H9 (cell line): ENCODE data around the gene CDK14. TPM values are rescaled to one million over a fixed set of nuclear protein-coding genes. Genes with fewer than 3 reads are reported as not detected.

ENCODE experiments used
- DNase-seq: peaks from one replicate; pipeline ENCODE4 v3.0.0-alpha.2; 2017
- H2AFZ ChIP-seq: one replicate; pipeline ENCODE4 v1.6.1; 2013; ENCODE audit warnings: mild to moderate bottlenecking, low read length, control low read depth, moderate library complexity
- H2AK5ac ChIP-seq: 2 replicates; pipeline ENCODE4 v1.6.1; 2013; ENCODE audit warnings: low read length, control low read depth, mixed read lengths; ENCODE audit not compliant: insufficient read length
- H2BK120ac ChIP-seq: one replicate; pipeline ENCODE4 v1.6.1; 2013; ENCODE audit warnings: low read depth, mild to moderate bottlenecking, low read length, control low read depth, inconsistent platforms; ENCODE audit not compliant: poor library complexity, severe bottlenecking
- H2BK12ac ChIP-seq: 2 replicates; pipeline ENCODE4 v1.6.1; 2013; ENCODE audit warnings: low read length, control low read depth, mixed read lengths, low read depth; ENCODE audit not compliant: insufficient read length
- H2BK15ac ChIP-seq: 2 replicates; pipeline ENCODE4 v1.6.1; 2013; ENCODE audit warnings: low read depth, low read length, control low read depth
- H2BK20ac ChIP-seq: one replicate; pipeline ENCODE4 v1.6.1; 2013; ENCODE audit warnings: low read depth, mild to moderate bottlenecking, low read length, control low read depth, inconsistent platforms; ENCODE audit not compliant: poor library complexity, severe bottlenecking
- H2BK5ac ChIP-seq: 2 replicates; pipeline ENCODE4 v1.6.1; 2013; ENCODE audit warnings: low read length, control low read depth, mixed read lengths; ENCODE audit not compliant: insufficient read length
- H3K14ac ChIP-seq: 2 replicates; pipeline ENCODE4 v1.6.1; 2013; ENCODE audit warnings: low read length, control low read depth; ENCODE audit not compliant: insufficient read depth
- H3K18ac ChIP-seq: 2 replicates; pipeline ENCODE4 v1.6.1; 2013; ENCODE audit warnings: low read depth, mild to moderate bottlenecking, mixed read lengths, low read length, control low read depth; ENCODE audit not compliant: insufficient read length
- H3K23ac ChIP-seq: 2 replicates; pipeline ENCODE4 v1.6.1; 2013; ENCODE audit warnings: low read length, control low read depth, mixed read lengths, low read depth; ENCODE audit not compliant: insufficient read length
- H3K23me2 ChIP-seq: 2 replicates; pipeline ENCODE4 v1.6.1; 2013; ENCODE audit warnings: low read depth, mild to moderate bottlenecking, mixed read lengths, low read length, control low read depth; ENCODE audit not compliant: insufficient read length, poor library complexity, severe bottlenecking
- H3K27ac ChIP-seq: 2 replicates; pipeline ENCODE4 v1.5.1; 2013; ENCODE audit warnings: low read length, control low read depth, mixed read lengths, low read depth; ENCODE audit not compliant: insufficient read length
- H3K27me3 ChIP-seq: 2 replicates; pipeline ENCODE4 v1.6.1; 2013; ENCODE audit warnings: low read length, control low read depth, inconsistent platforms; ENCODE audit not compliant: insufficient read depth
- H3K4ac ChIP-seq: 2 replicates; pipeline ENCODE4 v1.6.1; 2013; ENCODE audit warnings: low read depth, mild to moderate bottlenecking, control low read depth, inconsistent platforms, low read length, moderate library complexity
- H3K4me1 ChIP-seq: 2 replicates; pipeline ENCODE4 v1.6.1; 2013; ENCODE audit warnings: low read length, control low read depth, inconsistent platforms; ENCODE audit not compliant: insufficient read depth
- H3K4me2 ChIP-seq: 2 replicates; pipeline ENCODE4 v1.6.1; 2013; ENCODE audit warnings: low read length, control low read depth, mixed read lengths; ENCODE audit not compliant: insufficient read length, insufficient read depth
- H3K56ac ChIP-seq: 2 replicates; pipeline ENCODE4 v1.6.1; 2013; ENCODE audit warnings: low read depth, mild to moderate bottlenecking, mixed read lengths, low read length, control low read depth; ENCODE audit not compliant: insufficient read length
- H3K79me1 ChIP-seq: 2 replicates; pipeline ENCODE4 v1.6.1; 2013; ENCODE audit warnings: low read depth, mild to moderate bottlenecking, moderate library complexity, low read length, control low read depth, inconsistent platforms; ENCODE audit not compliant: insufficient read depth, poor library complexity, severe bottlenecking
- H3K79me2 ChIP-seq: 2 replicates; pipeline ENCODE4 v1.6.1; 2013; ENCODE audit warnings: low read length, control low read depth, inconsistent platforms; ENCODE audit not compliant: insufficient read depth
- H3K9ac ChIP-seq: 2 replicates; pipeline ENCODE4 v1.6.1; 2013; ENCODE audit warnings: low read length, control low read depth, mixed read lengths; ENCODE audit not compliant: insufficient read length; ENCODE audit errors: extremely low read depth
- H3K9me3 ChIP-seq: one replicate; pipeline ENCODE4 v1.6.1; 2013; ENCODE audit warnings: low read depth, low read length, inconsistent platforms; ENCODE audit not compliant: control insufficient read depth
- H3T11ph ChIP-seq: one replicate; pipeline ENCODE4 v1.6.1; 2013; ENCODE audit warnings: mild to moderate bottlenecking, low read length, control low read depth, inconsistent platforms
- H4K20me1 ChIP-seq: one replicate; pipeline ENCODE4 v1.6.1; 2013; ENCODE audit not compliant: control insufficient read depth, insufficient read length, insufficient read depth
- H4K5ac ChIP-seq: 2 replicates; pipeline ENCODE4 v1.6.1; 2013; ENCODE audit warnings: low read depth, mild to moderate bottlenecking, mixed read lengths, low read length, control low read depth; ENCODE audit not compliant: insufficient read length
- H4K8ac ChIP-seq: replicated peaks from 2 replicates; pipeline ENCODE4 v1.6.1; 2013; ENCODE audit warnings: low read length, control low read depth, mixed read lengths, low read depth; ENCODE audit not compliant: insufficient read length
- H4K91ac ChIP-seq: 2 replicates; pipeline ENCODE4 v1.6.1; 2013; ENCODE audit warnings: low read depth, mild to moderate bottlenecking, moderate library complexity, mixed read lengths, low read length, control low read depth; ENCODE audit not compliant: insufficient read length
- H3K27ac Mint-ChIP-seq, 3 experiments: 2 replicates in 2 of 3; 3 replicates in 1 of 3; pipeline ENCODE4 v1.8.0; 2020 to 2021; ENCODE audit warnings: mixed read lengths in 3 of 3, mild to moderate bottlenecking in 1 of 3, moderate library complexity in 1 of 3
- H3K27me3 Mint-ChIP-seq: 2 replicates; pipeline ENCODE4 v1.8.0; 2021; ENCODE audit warnings: low read depth, mild to moderate bottlenecking, moderate library complexity, mixed read lengths
- H3K36me3 Mint-ChIP-seq, 3 experiments: 2 replicates in 2 of 3; 3 replicates in 1 of 3; pipeline ENCODE4 v1.8.0; 2020 to 2021; ENCODE audit warnings: low read depth in 3 of 3, mixed read lengths in 3 of 3; ENCODE audit not compliant: insufficient read depth in 1 of 3
- H3K4me1 Mint-ChIP-seq, 2 experiments: 2 replicates each; pipeline ENCODE4 v1.8.0; 2020; ENCODE audit warnings: mixed read lengths in 2 of 2
- H3K4me3 Mint-ChIP-seq, 2 experiments: 2 replicates in 1 of 2; 3 replicates in 1 of 2; pipeline ENCODE4 v1.8.0; 2020 to 2021; ENCODE audit warnings: mild to moderate bottlenecking in 2 of 2, mixed read lengths in 2 of 2, moderate library complexity in 1 of 2
- H3K9me3 Mint-ChIP-seq, 2 experiments: 2 replicates in 1 of 2; 3 replicates in 1 of 2; pipeline ENCODE4 v1.8.0; 2020; ENCODE audit warnings: mild to moderate bottlenecking in 2 of 2, mixed read lengths in 2 of 2, moderate library complexity in 1 of 2
- WGBS: extraction: QIAGEN DNeasy Blood & Tissue Kit; methylation state at CpG from one replicate; pipeline ENCODE4 v1.1.7; 2013; ENCODE audit warnings: missing lambda C conversion rate, low lambda C conversion rate, mixed read lengths; ENCODE audit not compliant: insufficient read length; ENCODE audit errors: extremely low coverage; 5-methylcytosine and 5-hydroxymethylcytosine counted together
- total RNA-seq: library from RNA; stranded (reverse); gene quantifications from 2 replicates; pipeline ENCODE4 v1.2.1, GENCODE V29; 2021
- TF ChIP-seq, protein P1 (sequence below): fragments of 200-600 bp; sonication (generic); conservative IDR thresholded peaks from 3 replicates; pipeline ENCODE4 v1.8.0; 2021; ENCODE audit warnings: antibody characterized with exemption, mild to moderate bottlenecking

The CDK14 gene
- total RNA-seq, 1 experiment from 2014 or later: 23.9 TPM

DNA sequence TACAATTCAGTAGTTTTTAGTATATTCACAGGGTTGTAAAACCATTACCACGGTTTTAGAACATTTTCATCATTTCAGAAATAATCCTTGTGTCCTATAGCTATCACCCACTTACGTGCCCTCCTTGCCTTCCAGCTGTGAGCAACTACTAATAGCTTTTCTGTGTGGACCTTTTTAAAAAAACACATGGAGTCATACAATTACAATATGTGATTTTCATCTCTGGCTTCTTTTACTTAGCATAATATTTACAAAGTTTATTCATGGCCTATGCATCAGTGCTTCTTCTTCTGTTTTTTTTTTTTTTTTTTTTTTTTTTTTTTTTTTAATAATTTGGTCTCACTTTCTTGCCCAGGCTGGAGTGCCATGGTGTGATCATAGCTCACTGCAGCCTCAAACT lies 76.1 kb downstream of the CDK14 start:
- Histone ChIP-seq H3K14ac (no peak overlapping the region), H2BK120ac (no peak overlapping the region), H3K23ac (no peak overlapping the region), H3K9ac (no peak overlapping the region), H3K79me1 (no peaks in the 10 kb centered on the region), H4K20me1 (no peaks in the 10 kb centered on the region), H3K9me3 (no peaks in the 10 kb centered on the region), H4K91ac (no peak overlapping the region), H2BK12ac (no peak overlapping the region), H3K27ac (no peak overlapping the region), H2BK5ac (no peak overlapping the region), H3K56ac (no peak overlapping the region), H3K4me1 (no peaks in the 10 kb centered on the region; the same call in 1 of the 2 replicates), H3K27me3 (no peaks in the 10 kb centered on the region), H3K18ac (no peak overlapping the region), H3K23me2 (no peaks in the 10 kb centered on the region), H2AFZ (no peak overlapping the region), H3K4ac (no peak overlapping the region), H3K4me2 (no peak overlapping the region), H2BK15ac (no peak overlapping the region), H3K79me2 (peaks cover 2% of the 10 kb centered on the region), H2AK5ac (no peak overlapping the region), H3T11ph (no peak overlapping the region), H2BK20ac (no peak overlapping the region), H4K5ac (no peak overlapping the region), H4K8ac (no peak overlapping the region)
- TF ChIP-seq, protein P1, sequence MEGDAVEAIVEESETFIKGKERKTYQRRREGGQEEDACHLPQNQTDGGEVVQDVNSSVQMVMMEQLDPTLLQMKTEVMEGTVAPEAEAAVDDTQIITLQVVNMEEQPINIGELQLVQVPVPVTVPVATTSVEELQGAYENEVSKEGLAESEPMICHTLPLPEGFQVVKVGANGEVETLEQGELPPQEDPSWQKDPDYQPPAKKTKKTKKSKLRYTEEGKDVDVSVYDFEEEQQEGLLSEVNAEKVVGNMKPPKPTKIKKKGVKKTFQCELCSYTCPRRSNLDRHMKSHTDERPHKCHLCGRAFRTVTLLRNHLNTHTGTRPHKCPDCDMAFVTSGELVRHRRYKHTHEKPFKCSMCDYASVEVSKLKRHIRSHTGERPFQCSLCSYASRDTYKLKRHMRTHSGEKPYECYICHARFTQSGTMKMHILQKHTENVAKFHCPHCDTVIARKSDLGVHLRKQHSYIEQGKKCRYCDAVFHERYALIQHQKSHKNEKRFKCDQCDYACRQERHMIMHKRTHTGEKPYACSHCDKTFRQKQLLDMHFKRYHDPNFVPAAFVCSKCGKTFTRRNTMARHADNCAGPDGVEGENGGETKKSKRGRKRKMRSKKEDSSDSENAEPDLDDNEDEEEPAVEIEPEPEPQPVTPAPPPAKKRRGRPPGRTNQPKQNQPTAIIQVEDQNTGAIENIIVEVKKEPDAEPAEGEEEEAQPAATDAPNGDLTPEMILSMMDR: no peak
- H3K27ac Mint-ChIP-seq: no peak overlapping the region
- no peaks in the 10 kb centered on the region for H3K27me3 Mint-ChIP-seq
- no CpG with 5 or more reads among the region's 2 CpGs for WGBS
- no peak overlapping the region for H3K4me3 Mint-ChIP-seq
- no peak for DNase-seq
- no peaks in the 10 kb centered on the region for H3K9me3 Mint-ChIP-seq
- no peaks in the 10 kb centered on the region for H3K36me3 Mint-ChIP-seq
- H3K4me1 Mint-ChIP-seq: peaks cover 8 to 11% of the 10 kb centered on the region in 2 experiments
